HuH-7 (cell line): ENCODE data around the gene JADE1.

ENCODE experiments used
- DNase-seq: peaks from one replicate; pipeline ENCODE4 v3.0.0; 2011; ENCODE audit warnings: low spot score

Gene JADE1

GRCh38 chr4:128876200-128876599, 66.7 kb downstream of the JADE1 start:
- DNase-seq = no peak

GRCh38 chr4:128877934-128878333, 68.4 kb downstream of the JADE1 start:
- no peak for DNase-seq

GRCh38 chr4:128879283-128879682, 69.8 kb downstream of the JADE1 start:
- DNase-seq = no peak

GRCh38 chr4:128879971-128880370, 70.5 kb downstream of the JADE1 start:
- no peak for DNase-seq

GRCh38 chr4:128880662-128881061, 71.2 kb downstream of the JADE1 start:
- DNase-seq = no peak

GRCh38 chr4:128904821-128905220, 95.3 kb downstream of the JADE1 start:
- no peak for DNase-seq

- DNase-seq = no peak
These were observed 97.1 kb downstream of the JADE1 start for GRCh38 chr4:128906581-128906980.

- DNase-seq = no peak
These were observed 98.5 kb downstream of the JADE1 start for GRCh38 chr4:128907981-128908380.

GRCh38 chr4:128908735-128909134, 99.2 kb downstream of the JADE1 start:
- DNase-seq = no peak

GRCh38 chr4:128913228-128913627, 103.7 kb downstream of the JADE1 start:
- DNase-seq = no peak

GRCh38 chr4:128915544-128915943, 106.0 kb downstream of the JADE1 start:
- DNase-seq = no peak

- no peak for DNase-seq
These were observed 107.3 kb downstream of the JADE1 start for GRCh38 chr4:128916832-128917231.

GRCh38 chr4:128917781-128918180, 108.3 kb downstream of the JADE1 start:
- no peak for DNase-seq

- no peak for DNase-seq
These were observed 112.5 kb downstream of the JADE1 start for GRCh38 chr4:128921954-128922353.
